Loucy (cell line): ENCODE data around the gene PTPRF.

ENCODE experiments used
- H2AFZ ChIP-seq: fragments of 200-600 bp; sonication (generic); 2 replicates; pipeline ENCODE4 v1.6.0; 2016; ENCODE audit warnings: antibody characterized with exemption, mild to moderate bottlenecking, low read length, moderate library complexity
- H3F3A ChIP-seq: fragments of 200-600 bp; 2 replicates; pipeline ENCODE4 v1.6.0; 2016; ENCODE audit warnings: antibody characterized with exemption, low read depth, mild to moderate bottlenecking
- H3K27me3 ChIP-seq: fragments of 200-600 bp; sonication (generic); 2 replicates; pipeline ENCODE4 v1.6.1; 2014; ENCODE audit warnings: low read length, mild to moderate bottlenecking; ENCODE audit not compliant: insufficient read depth, poor library complexity, severe bottlenecking
- H3K36me3 ChIP-seq: fragments of 200-600 bp; sonication (generic); 2 replicates; pipeline ENCODE4 v1.6.1; 2016; ENCODE audit warnings: low read length; ENCODE audit not compliant: insufficient read depth
- H3K4me1 ChIP-seq: fragments of 200-600 bp; sonication (generic); 2 replicates; pipeline ENCODE4 v1.5.1; 2014; ENCODE audit warnings: low read length, mild to moderate bottlenecking; ENCODE audit not compliant: insufficient read depth, poor library complexity, severe bottlenecking
- H3K4me2 ChIP-seq: fragments of 200-600 bp; sonication (generic); 2 replicates; pipeline ENCODE4 v1.6.0; 2014; ENCODE audit warnings: antibody characterized with exemption, low read length, low read depth, mild to moderate bottlenecking; ENCODE audit not compliant: poor library complexity, severe bottlenecking
- H3K4me3 ChIP-seq: fragments of 200-600 bp; sonication (generic); 2 replicates; pipeline ENCODE4 v1.5.1; 2014; ENCODE audit warnings: low read length, mild to moderate bottlenecking, mixed read lengths; ENCODE audit not compliant: poor library complexity, severe bottlenecking
- H3K79me2 ChIP-seq: fragments of 200-600 bp; sonication (generic); 2 replicates; pipeline ENCODE4 v1.6.1; 2014; ENCODE audit warnings: low read length; ENCODE audit not compliant: insufficient read depth
- H3K9ac ChIP-seq: fragments of 200-600 bp; sonication (generic); 2 replicates; pipeline ENCODE4 v1.6.0; 2014; ENCODE audit warnings: mild to moderate bottlenecking, low read depth, low read length, moderate library complexity; ENCODE audit not compliant: poor library complexity, severe bottlenecking
- H3K9me2 ChIP-seq: fragments of 200-600 bp; sonication (generic); replicated peaks from 2 replicates; pipeline ENCODE4 v1.6.1; 2016; ENCODE audit warnings: low read depth, low read length, mixed read lengths
- H3K9me3 ChIP-seq: fragments of 200-600 bp; sonication (generic); 2 replicates; pipeline ENCODE4 v1.6.1; 2014; ENCODE audit warnings: mild to moderate bottlenecking, antibody characterized with exemption, low read length, low read depth; ENCODE audit not compliant: insufficient read depth
- H4K20me1 ChIP-seq: fragments of 200-600 bp; sonication (generic); 2 replicates; pipeline ENCODE4 v1.6.0; 2014; ENCODE audit warnings: antibody characterized with exemption, low read length, mild to moderate bottlenecking; ENCODE audit not compliant: insufficient read depth, poor library complexity, severe bottlenecking
- CTCF ChIP-seq: fragments of 200-600 bp; sonication (generic); conservative IDR thresholded peaks from 2 replicates; pipeline ENCODE4 v1.5.1; 2014; ENCODE audit warnings: mild to moderate bottlenecking, antibody characterized with exemption, low read length
- EZH2phosphoT487 ChIP-seq: fragments of 200-600 bp; IDR thresholded peaks from 2 replicates; pipeline ENCODE4 v1.6.1; 2018; ENCODE audit warnings: antibody characterized with exemption, mild to moderate bottlenecking, moderate library complexity, borderline replicate concordance

The PTPRF gene

DNA sequence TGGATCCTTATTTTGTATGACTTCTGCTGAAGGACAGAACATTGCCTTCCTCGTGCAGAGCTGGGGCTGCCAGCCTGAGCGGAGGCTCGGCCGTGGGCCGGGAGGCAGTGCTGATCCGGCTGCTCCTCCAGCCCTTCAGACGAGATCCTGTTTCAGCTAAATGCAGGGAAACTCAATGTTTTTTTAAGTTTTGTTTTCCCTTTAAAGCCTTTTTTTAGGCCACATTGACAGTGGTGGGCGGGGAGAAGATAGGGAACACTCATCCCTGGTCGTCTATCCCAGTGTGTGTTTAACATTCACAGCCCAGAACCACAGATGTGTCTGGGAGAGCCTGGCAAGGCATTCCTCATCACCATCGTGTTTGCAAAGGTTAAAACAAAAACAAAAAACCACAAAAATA lies 91.8 kb downstream of the PTPRF start:
- no peak overlapping the region for H3K4me2 ChIP-seq
- no peaks in the 10 kb centered on the region for H3K4me1 ChIP-seq
- TF ChIP-seq CTCF, result no peak
- TF ChIP-seq EZH2phosphoT487, result no peak

GRCh38 chr1:43622901-43623780 lies 92.5 kb downstream of the PTPRF start:
- H3K4me1 ChIP-seq, result no peaks in the 10 kb centered on the region
- no peak for TF ChIP-seq CTCF
- TF ChIP-seq EZH2phosphoT487, result no peak
- no peaks in the 10 kb centered on the region for H3K36me3 ChIP-seq
- no peak overlapping the region for H3K9ac ChIP-seq
- no peaks in the 10 kb centered on the region for H4K20me1 ChIP-seq
- H3K9me2 ChIP-seq, result no peaks in the 10 kb centered on the region
- no peaks in the 10 kb centered on the region for H3K27me3 ChIP-seq
- no peaks in the 10 kb centered on the region for H3F3A ChIP-seq
- H3K9me3 ChIP-seq, result no peaks in the 10 kb centered on the region
- no peak overlapping the region for H2AFZ ChIP-seq
- H3K4me2 ChIP-seq, result no peak overlapping the region
- no peak overlapping the region for H3K4me3 ChIP-seq
- H3K79me2 ChIP-seq, result no peaks in the 10 kb centered on the region

More for the DNA sequence above, 91.8 kb downstream of the PTPRF start:
- Histone ChIP-seq H3K36me3 (no peaks in the 10 kb centered on the region), H3K9me3 (no peaks in the 10 kb centered on the region), H3F3A (no peaks in the 10 kb centered on the region), H3K27me3 (no peaks in the 10 kb centered on the region), H4K20me1 (no peaks in the 10 kb centered on the region), H3K9ac (no peak overlapping the region), H3K9me2 (no peaks in the 10 kb centered on the region), H2AFZ (no peak overlapping the region), H3K4me3 (no peak overlapping the region), H3K79me2 (no peaks in the 10 kb centered on the region)

DNA sequence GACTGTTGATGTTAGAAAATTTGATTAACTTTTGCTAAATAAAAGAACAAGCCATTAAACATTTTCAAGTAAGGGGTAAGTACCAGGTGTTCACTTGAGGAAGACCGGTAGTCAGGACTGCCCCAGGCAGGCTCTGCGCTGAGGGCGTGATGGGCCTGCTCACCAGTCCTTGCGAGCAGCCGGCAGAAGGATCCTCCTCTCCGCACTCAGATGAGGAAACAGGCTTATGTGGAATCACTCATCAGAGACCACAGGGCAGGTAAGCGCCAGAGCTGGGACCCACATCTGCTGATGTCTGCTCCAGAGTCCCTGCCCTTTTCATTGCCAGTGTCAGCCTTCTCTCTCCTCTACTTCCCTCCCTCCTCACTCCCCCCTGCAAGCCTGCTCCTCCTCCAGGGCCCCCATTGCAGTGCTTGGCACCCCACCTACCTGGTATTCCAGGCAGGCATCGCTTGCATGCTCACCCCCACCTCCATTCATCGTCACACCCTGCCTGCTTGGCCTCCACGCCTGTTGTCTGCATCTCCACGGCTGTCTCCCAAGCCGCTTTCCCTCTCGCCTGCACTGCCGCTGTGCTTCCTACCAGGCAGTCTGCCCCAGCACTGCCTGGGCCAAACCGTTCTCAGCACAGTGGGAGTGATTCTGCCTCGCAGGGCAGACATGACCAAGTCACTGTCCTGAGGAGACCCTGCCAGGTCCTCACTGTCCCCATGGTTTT lies 94.5 kb downstream of the PTPRF start:
- Histone ChIP-seq H3F3A (no peaks in the 10 kb centered on the region), H3K27me3 (no peaks in the 10 kb centered on the region), H2AFZ (no peak overlapping the region), H3K9ac (no peak overlapping the region), H3K9me2 (no peaks in the 10 kb centered on the region), H3K9me3 (no peaks in the 10 kb centered on the region), H3K4me1 (no peaks in the 10 kb centered on the region), H3K79me2 (no peaks in the 10 kb centered on the region), H4K20me1 (no peaks in the 10 kb centered on the region), H3K4me2 (no peak overlapping the region), H3K36me3 (no peaks in the 10 kb centered on the region), H3K4me3 (no peak overlapping the region)
- TF ChIP-seq EZH2phosphoT487 (no peak), CTCF (no peak)
